Fibroblast of the conjunctiva (primary cell): Measurements from ENCODE around the gene FOXL3.

Source experiments
- DNase-seq: peaks from one replicate; pipeline ENCODE4 v3.0.0-alpha.2; 2010; ENCODE audit warnings: low read depth

Gene FOXL3

GRCh38 chr7:338295-339061 is 48.5 kb downstream of the FOXL3 start:
- no peak for DNase-seq

GRCh38 chr7:339062-339342 is 49.0 kb downstream of the FOXL3 start:
- DNase-seq: no peak

- DNase-seq: no peak
Measured at GRCh38 chr7:339696-340095, 49.7 kb downstream of the FOXL3 start.

- DNase-seq: no peak
Measured at GRCh38 chr7:340200-340937, 50.4 kb downstream of the FOXL3 start.
